Heart left ventricle (tissue), 16 donors: ENCODE measurements around the gene MICALL2. TPM values are rescaled to one million over a fixed set of nuclear protein-coding genes. Genes with fewer than 3 reads are reported as not detected.
A peak's percentile ranks its signal among the peaks of the same experiment; 100 is the strongest.

Experiments
- ATAC-seq, 4 donors: fragments of 200-7000 bp; cut with Tn5 transposase; one replicate each; pipeline ENCODE4 v1.9.1; 2020 to 2022; ENCODE audit warnings: moderate library complexity in 4 of 4, mild to moderate bottlenecking in 3 of 4, moderate number of reproducible peaks in 1 of 4
- DNase-seq, 5 donors: peaks; one replicate each; pipeline ENCODE4 v3.0.0-alpha.2; 2020
- H3K27ac ChIP-seq, 12 donors: fragments of 200-600 bp; sonication (generic) in 4 of 12; one replicate each; pipeline versions ENCODE4 v1.5.0 to v1.8.0; 2016 to 2022; ENCODE audit warnings: mild to moderate bottlenecking in 2 of 12
- H3K27me3 ChIP-seq, 9 donors: fragments of 200-600 bp; sonication (generic) in 2 of 9; one replicate each; pipeline versions ENCODE4 v1.5.1 to v1.8.0; 2016 to 2022; ENCODE audit warnings: mild to moderate bottlenecking in 3 of 9
- H3K36me3 ChIP-seq, 9 donors: fragments of 200-600 bp; sonication (generic) in 2 of 9; one replicate each; pipeline versions ENCODE4 v1.5.0 to v1.8.0; 2018 to 2022; ENCODE audit warnings: mild to moderate bottlenecking in 2 of 9
- H3K4me1 ChIP-seq, 12 donors: fragments of 200-600 bp; sonication (generic) in 4 of 12; one replicate each; pipeline versions ENCODE4 v1.5.0 to v1.8.0; 2016 to 2022; ENCODE audit warnings: mild to moderate bottlenecking in 3 of 12
- H3K4me3 ChIP-seq, 12 donors: fragments of 200-600 bp; sonication (generic) in 4 of 12; one replicate each; pipeline versions ENCODE4 v1.5.0 to v1.8.0; 2017 to 2022; ENCODE audit warnings: mild to moderate bottlenecking in 9 of 12, moderate library complexity in 4 of 12
- H3K9me3 ChIP-seq, 12 donors: fragments of 200-600 bp; sonication (generic) in 4 of 12; one replicate each; pipeline versions ENCODE4 v1.5.0 to v1.8.0; 2016 to 2022; ENCODE audit warnings: mild to moderate bottlenecking in 1 of 12
- POLR2A ChIP-seq, 2 donors: fragments of 450-650 bp; IDR thresholded peaks; one replicate each; pipeline ENCODE4 v1.6.1; 2017; ENCODE audit warnings: antibody characterized with exemption in 2 of 2, mild to moderate bottlenecking in 2 of 2, moderate library complexity in 2 of 2
- WGBS, 4 donors: extraction: QIAGEN DNeasy Blood & Tissue Kit in 2 of 4; methylation state at CpG; one replicate each; pipeline versions ENCODE4 v1.1.5 to v1.1.7; 2013 to 2018; 5-methylcytosine and 5-hydroxymethylcytosine counted together
- intact Hi-C, 10 donors: fragments of 100-400 bp; cut with DNase I; formaldehyde crosslinking; loops; one replicate each; pipeline versions ENCODE4 v1.11.1 to v1.14.2; 2022
- polyA plus RNA-seq, 2 donors: library from polyadenylated mRNA; stranded (reverse); fragments of 200-250 nt; gene quantifications; one replicate each; pipeline ENCODE4 v1.2.3, GENCODE V29; 2013
- total RNA-seq, 9 donors: library from RNA; depleted of rRNA in 2 of 9; stranded (reverse); fragments of >200 nt in 2 of 9; fragmentation: NEBNext Ultra II Directional in 3 of 9; extraction: Animal tissue kit (Norgen Biotek cat#: 25700) in 3 of 9; gene quantifications; one replicate each; pipeline versions ENCODE4 v1.1.0 to v1.2.4, GENCODE V29; 2016 to 2023
- TF ChIP-seq, protein P1 (sequence below), 12 donors: fragments of 200-600 bp; sonication (generic) in 4 of 12; IDR thresholded peaks; one replicate each; pipeline versions ENCODE4 v1.5.0 to v1.8.0; 2018 to 2022; ENCODE audit warnings: antibody characterized with exemption in 12 of 12, mild to moderate bottlenecking in 5 of 12
- donor health status: ischemic (EF 13 %, LVEDD 7.1; RV severe dilation, severe dysfunction).
- donor health status: healthy with polysubstance abuse.
- donor health status: DM: no; HTN: yes; CAD: no.
- donor health status: DM: no; HTN: no; CAD: no.
- donor health status: ischemic (EF 25% LVEDD 6.9; RV normal size, moderate dysfunction).
- donor health status: ischemic (EF 25% LVEDD 5.7; RV mildly dilated, moderate dysfunction).
- donor health status: healthy.
- donor health status: DM: yes; HTN: yes; CAD: no.
- donor health status: ischemic (EF 35%, LVEDD 5.7; RV mildly dilated, moderate dysfunction).
- donor health status: nonischemic (EF 11% LVEDD 7.7; RV severe dilation, severe dysfunction).
- donor health status: DM: yes; HTN: yes; CAD: no.
- donor health status: PGD.
- donor health status: ischemic (EF 29% LVEDD 5.4; RV normal size, mild dysfunction).
- donor health status: nonischemic (EF 23%, LVEDD 6.1; RV moderate dilation, normal function).

Gene MICALL2
- total and polyA plus RNA-seq, 11 donors, result 2.5 to 18.3 (median 8.4) TPM

DNA sequence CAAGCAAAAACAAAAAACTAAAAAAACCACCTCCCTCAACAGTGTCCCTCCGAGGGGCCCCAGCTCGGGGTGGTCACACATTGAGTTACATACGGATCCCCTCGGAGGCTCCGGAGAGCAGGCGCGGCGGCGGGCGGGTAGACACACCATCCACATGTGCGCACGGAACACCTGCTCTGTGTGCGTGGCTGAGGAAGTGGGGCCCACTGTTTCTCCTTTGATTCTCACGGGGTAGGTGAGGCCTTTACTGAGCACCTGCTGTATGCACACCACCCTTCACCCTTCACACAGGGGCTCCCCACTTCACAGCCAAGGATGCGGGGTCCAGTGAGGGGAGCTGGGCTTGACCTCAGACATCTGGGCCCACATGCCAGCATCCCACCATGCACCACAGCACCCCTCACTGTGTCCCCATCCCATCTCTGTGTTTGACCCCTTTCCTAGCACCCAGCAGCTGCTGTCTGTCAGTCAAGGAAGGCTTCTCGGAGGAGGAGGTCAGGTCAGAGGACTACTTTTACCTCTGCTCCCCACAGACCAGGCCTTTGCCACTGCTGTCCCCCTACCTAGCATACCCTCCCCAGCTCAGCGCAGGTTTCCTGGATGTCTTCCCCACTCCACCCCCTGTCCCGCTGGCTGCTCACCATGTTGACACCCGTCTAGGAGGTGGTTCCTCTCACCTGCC lies 71.1 kb downstream of the MICALL2 start:
- H3K36me3 ChIP-seq, result no peaks in the 10 kb centered on the region
- no peak overlapping the region for H3K4me3 ChIP-seq
- 84 to 88% (median 85%) methylated on average over 19 of the region's 19 CpGs for WGBS, 4 donors
- peaks cover 6 to 72% (median 28%) of the 10 kb centered on the region in 9 donors for H3K27me3 ChIP-seq
- DNase-seq, result peak in 1 of 5 donors; percentile 10
- H3K4me1 ChIP-seq, result no peaks in the 10 kb centered on the region
- intact Hi-C loops, result no loop called here
- peaks cover 0 to 11% (median 7%) of the 10 kb centered on the region in 12 donors for H3K9me3 ChIP-seq
- TF ChIP-seq POLR2A (IDR thresholded peaks at IDR 0.05), result no peak
- TF ChIP-seq, protein P1, sequence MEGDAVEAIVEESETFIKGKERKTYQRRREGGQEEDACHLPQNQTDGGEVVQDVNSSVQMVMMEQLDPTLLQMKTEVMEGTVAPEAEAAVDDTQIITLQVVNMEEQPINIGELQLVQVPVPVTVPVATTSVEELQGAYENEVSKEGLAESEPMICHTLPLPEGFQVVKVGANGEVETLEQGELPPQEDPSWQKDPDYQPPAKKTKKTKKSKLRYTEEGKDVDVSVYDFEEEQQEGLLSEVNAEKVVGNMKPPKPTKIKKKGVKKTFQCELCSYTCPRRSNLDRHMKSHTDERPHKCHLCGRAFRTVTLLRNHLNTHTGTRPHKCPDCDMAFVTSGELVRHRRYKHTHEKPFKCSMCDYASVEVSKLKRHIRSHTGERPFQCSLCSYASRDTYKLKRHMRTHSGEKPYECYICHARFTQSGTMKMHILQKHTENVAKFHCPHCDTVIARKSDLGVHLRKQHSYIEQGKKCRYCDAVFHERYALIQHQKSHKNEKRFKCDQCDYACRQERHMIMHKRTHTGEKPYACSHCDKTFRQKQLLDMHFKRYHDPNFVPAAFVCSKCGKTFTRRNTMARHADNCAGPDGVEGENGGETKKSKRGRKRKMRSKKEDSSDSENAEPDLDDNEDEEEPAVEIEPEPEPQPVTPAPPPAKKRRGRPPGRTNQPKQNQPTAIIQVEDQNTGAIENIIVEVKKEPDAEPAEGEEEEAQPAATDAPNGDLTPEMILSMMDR (IDR thresholded peaks at IDR 0.05), result no peak
- no peak for ATAC-seq
- H3K27ac ChIP-seq, result no peak overlapping the region

DNA sequence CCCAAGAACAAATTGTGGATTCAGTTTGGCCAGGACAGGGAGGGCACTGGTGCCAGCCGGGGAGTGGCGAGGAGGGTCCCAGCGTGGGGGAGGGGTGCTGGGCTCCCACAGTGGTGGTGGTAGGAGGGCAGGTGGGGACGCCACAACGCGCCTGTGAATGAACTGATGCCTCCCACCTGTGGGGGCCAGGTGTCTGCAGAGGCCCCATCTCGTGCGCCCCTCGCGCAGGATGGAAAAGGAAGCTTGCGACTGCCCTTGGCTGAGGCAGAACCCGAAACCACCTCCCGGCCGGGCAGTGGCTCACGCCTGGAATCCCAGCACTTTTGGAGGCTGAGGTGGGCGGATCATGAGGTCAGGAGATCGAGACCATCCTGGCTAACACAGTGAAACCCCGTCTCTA lies 72.0 kb downstream of the MICALL2 start:
- ATAC-seq, result no peak
- H3K4me3 ChIP-seq, result no peak overlapping the region
- no peak for TF ChIP-seq POLR2A (IDR thresholded peaks at IDR 0.05)
- TF ChIP-seq, protein P1 (IDR thresholded peaks at IDR 0.05), result no peak
- H3K36me3 ChIP-seq, result no peaks in the 10 kb centered on the region
- 74 to 77% (median 77%) methylated on average over 18 of the region's 18 CpGs for WGBS, 4 donors
- peak in 1 of 5 donors; percentile 4 for DNase-seq
- peaks cover 0 to 11% (median 7%) of the 10 kb centered on the region in 12 donors for H3K9me3 ChIP-seq
- intact Hi-C loops, result no loop called here
- H3K27ac ChIP-seq, result no peak overlapping the region
- H3K27me3 ChIP-seq, result peaks cover 6 to 74% (median 28%) of the 10 kb centered on the region in 9 donors
- no peaks in the 10 kb centered on the region for H3K4me1 ChIP-seq

DNA sequence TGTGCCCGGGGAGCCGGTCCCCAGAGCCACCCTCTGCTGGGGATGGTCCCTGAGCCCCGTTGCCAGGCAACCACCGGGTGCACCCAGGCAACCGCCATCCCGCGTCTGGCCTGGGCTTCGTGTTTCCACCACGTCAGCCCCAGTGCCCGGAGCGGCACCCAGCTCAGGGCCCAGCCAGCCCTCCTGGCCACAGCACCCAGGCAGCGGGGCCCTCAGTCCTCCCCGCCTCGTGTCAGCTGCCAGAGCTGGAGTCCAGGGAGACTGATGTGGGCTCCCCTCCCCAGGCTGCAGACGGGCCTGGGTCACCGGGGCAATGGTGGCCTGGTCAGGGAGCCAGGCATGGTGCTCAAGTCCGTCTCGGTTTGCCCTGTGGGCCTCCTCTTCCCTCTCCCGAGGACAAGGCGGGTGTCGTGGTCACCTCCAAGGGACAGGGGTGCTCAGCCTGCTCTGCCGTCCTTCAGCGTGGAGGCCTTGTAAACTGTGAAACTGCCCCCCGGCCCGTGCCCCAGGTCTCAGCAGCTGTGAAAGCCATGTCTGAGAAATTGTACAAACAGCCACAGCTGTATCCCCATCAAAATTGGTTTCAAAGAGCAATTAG lies 72.5 kb downstream of the MICALL2 start:
- peaks cover 0 to 9% (median 6%) of the 10 kb centered on the region in 12 donors for H3K9me3 ChIP-seq
- 53 to 68% (median 55%) methylated on average over 13 to 25 of the region's 25 CpGs for WGBS, 4 donors
- intact Hi-C loops, result no loop called here
- TF ChIP-seq, protein P1 (IDR thresholded peaks at IDR 0.05), result no peak
- TF ChIP-seq POLR2A (IDR thresholded peaks at IDR 0.05), result no peak
- H3K4me1 ChIP-seq, result no peaks in the 10 kb centered on the region
- no peaks in the 10 kb centered on the region for H3K36me3 ChIP-seq
- peaks cover 5 to 76% (median 28%) of the 10 kb centered on the region in 9 donors for H3K27me3 ChIP-seq
- H3K27ac ChIP-seq, result no peak overlapping the region
- DNase-seq (peak in 1 of 5 donors; percentile 16), ATAC-seq (no peak)
- no peak overlapping the region for H3K4me3 ChIP-seq

DNA sequence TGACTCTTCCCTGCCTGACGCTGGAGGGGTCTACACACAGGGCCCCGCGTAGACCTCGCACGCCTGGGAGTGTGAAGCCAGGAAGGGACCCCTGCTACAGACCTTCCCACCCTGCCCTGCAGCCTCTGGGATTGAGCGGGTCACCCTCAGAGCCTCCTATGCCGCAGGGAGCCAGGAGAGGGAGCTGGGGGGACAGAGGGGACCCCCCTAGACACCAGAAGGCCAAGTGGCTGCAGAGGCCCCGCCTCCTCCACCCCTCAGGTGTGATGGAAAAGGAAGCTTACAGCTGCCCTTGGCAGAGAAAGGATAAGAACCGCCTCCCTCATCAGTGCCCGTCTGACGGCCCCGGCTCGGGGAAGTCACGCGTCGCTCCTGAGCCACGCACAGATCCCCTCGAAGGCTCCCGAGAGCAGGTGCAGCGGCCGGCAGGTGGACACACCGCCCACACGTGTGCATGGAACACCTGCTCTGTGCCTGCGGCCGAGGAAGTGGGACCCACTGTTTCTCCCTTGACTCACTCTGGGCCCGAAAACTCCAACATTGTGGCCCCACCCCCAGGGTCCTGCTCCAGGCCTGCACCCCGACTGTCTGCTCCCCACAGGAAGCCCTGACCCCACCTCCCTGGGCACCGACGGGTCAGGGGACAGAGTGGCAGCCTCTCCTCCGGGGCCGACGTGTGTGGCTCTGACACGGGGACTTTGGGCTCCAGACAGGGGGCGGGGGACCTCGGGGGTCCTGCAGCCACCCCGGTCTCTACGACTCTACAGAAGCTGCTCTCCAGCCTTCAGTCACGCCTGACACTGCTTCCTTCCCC lies 73.3 kb downstream of the MICALL2 start:
- H3K4me3 ChIP-seq, result no peak overlapping the region

More for the DNA sequence above, 73.3 kb downstream of the MICALL2 start:
- H3K27me3 ChIP-seq, result peaks cover 6 to 80% (median 28%) of the 10 kb centered on the region in 9 donors
- 45 to 64% (median 59%) methylated on average over 24 to 38 of the region's 38 CpGs for whole genome bisulfite sequencing, 4 donors
- H3K4me1 ChIP-seq, result no peaks in the 10 kb centered on the region
- TF ChIP-seq POLR2A (IDR thresholded peaks at IDR 0.05), result no peak
- TF ChIP-seq, protein P1 (IDR thresholded peaks at IDR 0.05), result no peak
- no peak overlapping the region for H3K27ac ChIP-seq
- H3K9me3 ChIP-seq, result peaks cover 0 to 3% (median 0%) of the 10 kb centered on the region in 12 donors
- intact Hi-C loops, result no loop called here
- no peak for ATAC-seq
- H3K36me3 ChIP-seq, result no peaks in the 10 kb centered on the region
- peak in 1 of 5 donors; percentile 10 for DNase-seq
